Muscle layer of duodenum (tissue), 2 donors: ENCODE results near the gene PIK3R5.
"Not testable (repeated sequence)": the region's sequence is repeated elsewhere in the genome, so short reads cannot be mapped to it uniquely, and the experiment has no call there.

ENCODE experiments used
- H3K27ac ChIP-seq: one replicate; pipeline ENCODE4 v1.7.0; 2013; ENCODE audit warnings: mild to moderate bottlenecking, low read length
- H3K27me3 ChIP-seq: one replicate; pipeline ENCODE4 v1.7.0; 2013; ENCODE audit warnings: low read depth, mild to moderate bottlenecking, control low read depth, low read length
- H3K36me3 ChIP-seq, 2 donors: one replicate each; pipeline ENCODE4 v1.7.0; 2013; ENCODE audit warnings: low read length in 2 of 2, control low read depth in 1 of 2, mild to moderate bottlenecking in 1 of 2; ENCODE audit not compliant: insufficient read depth in 2 of 2, control insufficient read depth in 1 of 2
- H3K4me1 ChIP-seq, 2 donors: one replicate each; pipeline ENCODE4 v1.7.0; 2013; ENCODE audit warnings: low read length in 2 of 2, mild to moderate bottlenecking in 2 of 2, control low read depth in 1 of 2, moderate library complexity in 1 of 2; ENCODE audit not compliant: insufficient read depth in 2 of 2, control insufficient read depth in 1 of 2
- H3K4me3 ChIP-seq, 2 donors: one replicate each; pipeline ENCODE4 v1.7.0; 2013; ENCODE audit warnings: low read length in 2 of 2, low read depth in 1 of 2, mild to moderate bottlenecking in 1 of 2
- H3K9me3 ChIP-seq, 2 donors: one replicate each; pipeline ENCODE4 v1.7.0; 2013; ENCODE audit warnings: low read length in 2 of 2, control low read depth in 1 of 2, mild to moderate bottlenecking in 1 of 2; ENCODE audit not compliant: control insufficient read depth in 1 of 2
- donor health status: healthy.

PIK3R5 gene

DNA sequence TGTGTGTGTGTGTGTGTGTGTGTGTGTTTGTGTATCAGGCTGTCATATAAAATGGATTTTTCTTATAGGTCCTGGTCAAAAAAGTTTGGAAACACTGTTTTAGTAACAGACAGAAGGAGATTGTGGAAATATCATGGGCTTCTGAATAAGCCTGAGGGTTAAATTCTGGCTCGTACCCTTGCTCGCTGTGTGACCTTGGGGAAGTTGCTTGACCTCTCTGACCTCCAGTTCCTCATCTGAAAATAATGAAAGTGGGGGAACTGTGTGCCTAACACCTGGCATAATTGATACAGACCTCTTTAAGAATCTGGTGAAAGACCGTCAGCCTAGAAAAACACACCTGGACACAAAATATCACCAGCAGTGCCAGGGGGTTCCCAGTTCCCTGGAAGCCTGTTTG is 72.4 kb downstream of the PIK3R5 start:
- H3K27ac ChIP-seq: no peak overlapping the region
- H3K27me3 ChIP-seq: no peaks in the 10 kb centered on the region
- H3K4me1 ChIP-seq: peaks cover 0 to 5% of the 10 kb centered on the region in 2 donors
- no peaks in the 10 kb centered on the region for H3K36me3 ChIP-seq
- no peaks in the 10 kb centered on the region for H3K9me3 ChIP-seq
- H3K4me3 ChIP-seq: no peak overlapping the region

- Histone ChIP-seq H3K4me1 (peaks cover 0 to 5% of the 10 kb centered on the region in 2 donors), H3K9me3 (no peaks in the 10 kb centered on the region), H3K27me3 (no peaks in the 10 kb centered on the region), H3K4me3 (no peak overlapping the region), H3K27ac (no peak overlapping the region), H3K36me3 (no peaks in the 10 kb centered on the region)
Measured at GRCh38 chr17:8892338-8892690, 73.2 kb downstream of the PIK3R5 start.

- H3K9me3 ChIP-seq: no peaks in the 10 kb centered on the region
- no peaks in the 10 kb centered on the region for H3K27me3 ChIP-seq
- no peak overlapping the region for H3K4me3 ChIP-seq
- no peaks in the 10 kb centered on the region for H3K36me3 ChIP-seq
- H3K4me1 ChIP-seq: peaks cover 0 to 5% of the 10 kb centered on the region in 2 donors
- H3K27ac ChIP-seq: no peak overlapping the region
Measured at GRCh38 chr17:8890671-8891070, 74.8 kb downstream of the PIK3R5 start.

DNA sequence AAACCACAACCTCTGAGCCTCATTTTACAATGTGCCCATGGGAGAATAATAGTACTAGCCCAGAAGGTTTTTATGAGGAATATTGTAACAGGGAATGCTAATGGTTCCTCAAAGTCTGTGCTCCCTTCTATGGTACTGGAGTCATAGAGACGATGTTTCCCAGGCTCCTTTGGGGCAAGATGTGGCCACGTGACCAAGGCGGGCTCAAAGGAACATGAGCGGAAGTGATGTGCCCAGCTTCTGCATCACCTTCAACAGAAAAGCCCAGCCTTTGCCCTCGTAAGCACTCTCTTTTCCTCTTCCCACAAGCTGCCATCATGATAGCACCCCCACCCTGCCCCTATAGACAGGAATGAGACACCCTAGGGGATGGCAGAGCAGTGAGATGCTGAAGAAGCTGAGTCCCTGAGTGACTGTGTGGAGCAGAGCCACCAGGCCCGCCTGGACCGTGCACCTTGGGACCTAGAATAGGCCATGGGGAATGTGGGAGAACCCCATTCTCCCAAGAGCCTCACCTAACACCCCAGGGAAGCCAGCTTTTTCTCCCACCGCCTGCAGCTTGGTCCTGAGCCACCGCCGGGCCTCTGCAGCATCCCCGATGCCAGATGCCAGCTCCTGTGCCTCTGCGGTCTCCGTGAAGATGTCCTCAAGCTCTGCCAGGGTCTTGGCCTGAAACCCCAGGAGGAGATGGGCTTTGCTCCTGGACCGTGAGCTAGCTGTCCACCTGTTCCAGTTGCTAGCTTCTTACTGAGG is 75.9 kb downstream of the PIK3R5 start:
- no peaks in the 10 kb centered on the region for H3K27me3 ChIP-seq
- H3K27ac ChIP-seq: no peak overlapping the region
- H3K36me3 ChIP-seq: no peaks in the 10 kb centered on the region
- no peak overlapping the region for H3K4me3 ChIP-seq
- peaks cover 0 to 5% of the 10 kb centered on the region in 2 donors for H3K4me1 ChIP-seq
- no peaks in the 10 kb centered on the region for H3K9me3 ChIP-seq

DNA sequence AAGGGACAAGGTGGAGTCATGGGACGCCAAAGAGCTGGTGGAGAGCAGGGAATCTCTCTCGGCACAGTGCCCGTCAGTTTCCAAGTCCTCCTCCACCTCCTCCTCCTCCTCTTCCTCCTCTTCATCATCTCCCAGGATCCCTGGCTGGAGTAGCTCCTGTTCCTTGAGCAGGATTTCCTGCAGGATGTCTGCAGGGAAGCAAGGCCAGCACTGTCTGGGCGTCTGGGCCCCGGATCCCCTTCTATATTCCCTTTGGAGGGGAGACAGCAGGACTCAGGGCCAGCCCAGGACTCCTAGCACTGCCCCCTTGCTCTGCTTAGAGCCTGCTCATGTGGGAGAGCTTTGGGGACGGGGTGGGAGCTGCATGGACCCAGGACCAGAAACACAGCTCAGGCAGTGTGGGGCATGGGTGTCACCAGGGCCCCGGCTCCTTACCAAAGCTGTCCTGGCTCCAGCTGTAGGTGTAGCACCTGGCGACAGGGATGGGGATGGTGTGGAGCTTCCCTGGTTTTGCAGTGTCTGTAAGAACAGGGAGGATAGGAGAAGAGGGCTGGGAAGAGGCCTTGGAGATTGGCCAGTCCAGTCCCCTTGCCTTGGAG is 76.7 kb downstream of the PIK3R5 start:
- no peaks in the 10 kb centered on the region for H3K36me3 ChIP-seq
- no peak overlapping the region for H3K27ac ChIP-seq
- no peaks in the 10 kb centered on the region for H3K4me1 ChIP-seq
- no peaks in the 10 kb centered on the region for H3K27me3 ChIP-seq
- no peak overlapping the region for H3K4me3 ChIP-seq
- H3K9me3 ChIP-seq: no peaks in the 10 kb centered on the region

DNA sequence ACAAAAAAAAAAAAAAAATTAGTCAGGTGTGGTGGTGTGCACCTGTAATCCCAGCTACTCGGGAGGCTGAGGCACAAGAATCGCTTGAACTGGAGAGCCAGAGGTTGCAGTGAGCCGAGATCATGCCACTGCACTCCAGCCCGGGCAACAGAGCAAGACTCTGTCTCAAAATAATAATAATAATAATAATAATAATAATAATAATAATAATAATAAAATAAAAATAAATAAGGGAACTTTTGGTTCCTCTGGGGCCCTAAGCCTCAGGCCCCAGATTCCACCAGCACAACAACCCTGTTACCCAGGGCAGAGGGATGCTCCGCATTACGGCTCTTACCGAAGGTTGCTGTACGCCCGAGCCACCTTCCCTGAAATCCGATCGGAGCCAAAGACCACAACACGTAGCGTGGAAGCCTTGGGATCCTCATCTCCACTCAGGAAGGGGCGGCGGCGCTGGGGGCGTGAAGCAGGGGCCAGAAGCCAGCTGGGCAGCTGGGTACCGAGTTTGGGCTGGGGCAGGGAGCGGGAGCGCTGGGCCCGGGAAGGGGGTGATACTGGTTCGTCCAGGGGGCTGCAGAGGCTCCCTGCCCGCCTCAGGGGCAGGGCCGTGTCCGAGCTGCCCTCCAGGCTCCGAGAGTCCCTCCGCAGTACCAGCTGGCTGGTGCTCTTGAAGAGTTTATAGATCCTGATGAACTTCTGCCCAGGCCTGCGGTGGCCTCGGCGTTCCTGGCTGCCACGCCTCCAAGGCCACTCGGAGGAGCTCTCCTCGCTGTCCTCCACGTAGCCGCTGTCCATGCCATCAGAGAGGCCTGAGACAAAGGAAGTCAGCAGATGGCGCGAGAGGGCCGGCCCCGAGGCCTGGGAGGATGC is 77.4 kb downstream of the PIK3R5 start:
- Histone ChIP-seq H3K4me3 (no peak overlapping the region), H3K9me3 (no peaks in the 10 kb centered on the region), H3K4me1 (no peaks in the 10 kb centered on the region), H3K27me3 (no peaks in the 10 kb centered on the region), H3K27ac (no peak overlapping the region), H3K36me3 (no peaks in the 10 kb centered on the region)

- no peaks in the 10 kb centered on the region for H3K36me3 ChIP-seq
- no peaks in the 10 kb centered on the region for H3K4me1 ChIP-seq
- no peak overlapping the region for H3K4me3 ChIP-seq
- H3K27ac ChIP-seq: no peak overlapping the region
- no peaks in the 10 kb centered on the region for H3K27me3 ChIP-seq
- no peaks in the 10 kb centered on the region for H3K9me3 ChIP-seq
Measured at GRCh38 chr17:8887301-8887700, 78.2 kb downstream of the PIK3R5 start.

- Histone ChIP-seq H3K36me3 (no peaks in the 10 kb centered on the region), H3K27ac (no peak overlapping the region)
Measured at GRCh38 chr17:8885967-8886684, 79.4 kb downstream of the PIK3R5 start.

DNA sequence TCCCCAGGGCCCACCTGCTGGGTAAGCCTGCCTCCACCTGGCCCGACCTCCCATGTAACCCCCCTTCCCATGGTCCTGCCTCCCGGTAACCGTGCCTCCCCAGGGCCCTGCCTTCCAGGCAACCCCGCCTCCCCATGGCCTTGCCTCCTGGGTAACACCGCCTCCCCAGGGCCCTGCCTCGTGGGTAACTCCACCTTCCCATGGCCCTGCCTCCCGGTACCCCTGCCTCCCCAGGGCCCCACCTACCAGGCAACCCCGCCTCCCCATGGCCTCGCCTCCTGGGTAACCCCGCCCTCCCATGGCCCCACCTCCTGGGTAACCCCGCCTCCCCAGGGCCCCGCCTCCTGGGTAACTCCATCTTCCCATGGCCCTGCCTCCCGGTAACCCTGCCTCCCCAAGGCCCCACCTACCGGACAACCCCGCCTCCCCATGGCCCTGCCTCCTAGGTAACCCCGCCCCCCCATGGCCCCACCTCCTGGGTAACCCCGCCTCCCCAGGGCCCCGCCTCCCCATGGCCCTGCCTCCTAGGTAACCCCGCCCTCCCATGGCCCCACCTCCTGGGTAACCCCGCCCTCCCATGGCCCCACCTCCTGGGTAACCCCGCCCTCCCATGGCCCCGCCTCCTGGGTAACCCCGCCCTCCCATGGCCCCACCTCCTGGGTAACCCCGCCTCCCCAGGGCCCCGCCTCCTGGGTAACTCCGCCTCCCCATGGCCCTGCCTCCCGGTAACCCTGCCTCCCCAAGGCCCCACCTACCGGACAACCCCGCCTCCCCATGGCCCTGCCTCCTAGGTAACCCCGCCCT is 80.1 kb downstream of the PIK3R5 start:
- H3K27me3 ChIP-seq, H3K4me1 ChIP-seq, H3K36me3 ChIP-seq, H3K4me3 ChIP-seq, H3K27ac ChIP-seq, H3K9me3 ChIP-seq: not testable (repeated sequence)

More at GRCh38 chr17:8885967-8886684, 79.4 kb downstream of the PIK3R5 start:
- no peaks in the 10 kb centered on the region for H3K9me3 ChIP-seq
- no peaks in the 10 kb centered on the region for H3K4me1 ChIP-seq
- H3K4me3 ChIP-seq: no peak overlapping the region
- no peaks in the 10 kb centered on the region for H3K27me3 ChIP-seq

GRCh38 chr17:8884336-8884990 is 81.0 kb downstream of the PIK3R5 start:
- Histone ChIP-seq H3K9me3 (no peaks in the 10 kb centered on the region), H3K27me3 (no peaks in the 10 kb centered on the region), H3K36me3 (no peaks in the 10 kb centered on the region), H3K4me3 (no peak overlapping the region), H3K4me1 (no peaks in the 10 kb centered on the region), H3K27ac (no peak overlapping the region)
